GM12801 (cell line): Measurements from ENCODE around the gene HSPB3.

Experiments used
- TF ChIP-seq, protein P1 (sequence below): IDR thresholded peaks from one replicate; pipeline ENCODE4 v1.5.1; 2011; ENCODE audit warnings: control low read depth; ENCODE audit not compliant: insufficient read length; ENCODE audit errors: extremely low read depth

HSPB3 gene, protein sequence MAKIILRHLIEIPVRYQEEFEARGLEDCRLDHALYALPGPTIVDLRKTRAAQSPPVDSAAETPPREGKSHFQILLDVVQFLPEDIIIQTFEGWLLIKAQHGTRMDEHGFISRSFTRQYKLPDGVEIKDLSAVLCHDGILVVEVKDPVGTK

DNA sequence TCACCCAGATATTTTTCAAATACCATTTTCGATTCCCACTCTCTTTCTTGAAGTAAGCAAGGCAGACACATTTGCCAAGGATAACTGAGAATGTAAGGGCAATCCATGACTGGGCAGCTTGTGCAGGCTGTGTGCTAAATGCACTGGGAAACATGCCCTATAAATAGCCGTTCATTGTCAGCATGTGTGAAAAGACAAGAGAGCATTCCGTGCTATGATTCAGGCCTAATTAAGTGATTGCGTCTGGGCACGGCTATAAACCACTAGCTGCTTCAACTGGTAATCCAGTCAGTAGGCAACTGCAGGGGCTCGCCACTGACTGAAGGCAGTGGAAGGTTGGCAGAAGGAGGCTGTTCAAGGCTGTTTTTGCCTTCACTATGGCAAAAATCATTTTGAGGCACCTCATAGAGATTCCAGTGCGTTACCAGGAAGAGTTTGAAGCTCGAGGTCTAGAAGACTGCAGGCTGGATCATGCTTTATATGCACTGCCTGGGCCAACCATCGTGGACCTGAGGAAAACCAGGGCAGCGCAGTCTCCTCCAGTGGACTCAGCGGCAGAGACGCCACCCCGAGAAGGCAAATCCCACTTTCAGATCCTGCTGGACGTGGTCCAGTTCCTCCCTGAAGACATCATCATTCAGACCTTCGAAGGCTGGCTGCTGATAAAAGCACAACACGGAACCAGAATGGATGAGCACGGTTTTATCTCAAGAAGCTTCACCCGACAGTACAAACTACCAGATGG is at the start of gene HSPB3:
Gene HSPB3, plus strand, starts transcription at position 287 of the 745 bp plus-strand sequence. Its CDS starts 91 bp downstream, at position 378.
- TF ChIP-seq, protein P1, sequence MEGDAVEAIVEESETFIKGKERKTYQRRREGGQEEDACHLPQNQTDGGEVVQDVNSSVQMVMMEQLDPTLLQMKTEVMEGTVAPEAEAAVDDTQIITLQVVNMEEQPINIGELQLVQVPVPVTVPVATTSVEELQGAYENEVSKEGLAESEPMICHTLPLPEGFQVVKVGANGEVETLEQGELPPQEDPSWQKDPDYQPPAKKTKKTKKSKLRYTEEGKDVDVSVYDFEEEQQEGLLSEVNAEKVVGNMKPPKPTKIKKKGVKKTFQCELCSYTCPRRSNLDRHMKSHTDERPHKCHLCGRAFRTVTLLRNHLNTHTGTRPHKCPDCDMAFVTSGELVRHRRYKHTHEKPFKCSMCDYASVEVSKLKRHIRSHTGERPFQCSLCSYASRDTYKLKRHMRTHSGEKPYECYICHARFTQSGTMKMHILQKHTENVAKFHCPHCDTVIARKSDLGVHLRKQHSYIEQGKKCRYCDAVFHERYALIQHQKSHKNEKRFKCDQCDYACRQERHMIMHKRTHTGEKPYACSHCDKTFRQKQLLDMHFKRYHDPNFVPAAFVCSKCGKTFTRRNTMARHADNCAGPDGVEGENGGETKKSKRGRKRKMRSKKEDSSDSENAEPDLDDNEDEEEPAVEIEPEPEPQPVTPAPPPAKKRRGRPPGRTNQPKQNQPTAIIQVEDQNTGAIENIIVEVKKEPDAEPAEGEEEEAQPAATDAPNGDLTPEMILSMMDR, result no peak

- TF ChIP-seq, protein P1, result no peak
Measured at GRCh38 chr5:54411176-54411575, 44.3 kb upstream of the HSPB3 start.

GRCh38 chr5:54412913-54413312 is 42.6 kb upstream of the HSPB3 start:
- TF ChIP-seq, protein P1, result no peak

DNA sequence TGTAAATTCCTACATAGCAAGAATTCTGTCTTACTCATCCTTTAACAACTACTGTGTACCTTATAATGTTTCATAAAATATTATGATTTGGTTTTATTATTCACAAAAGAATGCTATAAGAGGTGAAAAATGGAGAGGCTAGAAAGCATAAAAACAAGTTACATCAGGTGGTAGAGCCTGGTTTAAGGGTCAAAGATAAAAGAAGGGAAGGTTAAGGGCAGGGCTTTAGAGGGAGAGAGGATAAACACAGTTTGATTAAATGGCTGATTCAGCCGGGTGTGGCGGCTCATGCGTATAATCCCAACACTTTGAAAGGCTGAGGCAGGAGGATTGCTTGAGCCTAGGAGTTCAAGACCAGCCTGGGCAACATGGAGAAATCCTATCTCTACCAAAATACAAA is 40.4 kb upstream of the HSPB3 start:
- TF ChIP-seq, protein P1, result no peak

DNA sequence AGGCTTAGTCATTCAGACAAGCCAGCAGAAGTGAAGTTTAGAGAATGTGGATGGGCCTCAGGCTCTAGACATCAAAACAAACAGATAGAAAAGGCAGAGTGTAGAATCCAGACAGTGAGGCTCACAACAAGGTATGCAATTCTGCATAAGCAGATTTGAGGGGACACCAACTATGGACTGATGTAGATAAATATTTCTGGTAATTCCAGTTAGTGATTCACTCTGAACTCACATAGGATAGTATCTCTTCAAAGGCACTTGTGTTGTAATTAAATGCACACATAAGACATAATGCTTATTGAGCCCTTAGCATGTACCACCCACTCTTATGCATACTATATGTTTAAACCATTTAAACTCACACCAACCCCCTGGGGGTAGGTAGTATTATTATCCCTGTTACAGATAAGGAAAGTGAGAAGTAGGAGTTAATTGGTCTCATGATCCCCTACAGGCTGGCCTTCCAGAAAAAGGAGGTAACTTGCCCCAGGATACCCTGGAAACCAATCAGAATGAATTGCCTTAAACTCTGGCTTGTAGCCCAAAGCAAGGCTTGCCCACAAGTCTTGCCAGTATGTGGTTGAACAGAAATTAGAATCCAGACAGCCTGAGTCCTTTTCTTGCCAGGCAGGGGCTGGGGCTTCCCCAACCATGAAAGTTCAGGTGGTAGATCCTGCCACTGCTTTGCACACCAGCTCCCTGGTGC is 39.5 kb upstream of the HSPB3 start:
- TF ChIP-seq, protein P1, result no peak

DNA sequence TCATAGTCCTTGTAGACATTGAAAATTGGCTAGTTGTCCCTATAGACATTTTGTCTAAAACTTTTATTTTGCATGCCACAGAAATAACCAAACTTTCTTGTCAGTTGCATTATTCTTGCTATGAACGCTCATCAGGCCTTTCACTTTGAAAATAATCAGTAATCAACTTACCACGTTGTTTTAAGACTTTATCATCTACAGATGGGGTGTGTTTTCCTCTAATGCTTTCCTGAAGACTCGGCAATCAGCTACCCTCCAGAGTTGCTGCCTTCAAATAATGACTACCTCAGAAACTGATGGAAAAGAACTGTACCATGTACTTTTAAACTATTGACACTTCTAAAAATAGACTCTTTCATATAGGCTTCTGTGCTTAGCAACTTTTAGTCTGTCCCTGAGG is 33.5 kb upstream of the HSPB3 start:
- TF ChIP-seq, protein P1, result no peak

- TF ChIP-seq, protein P1, result no peak
Measured at GRCh38 chr5:54425258-54425657, 30.2 kb upstream of the HSPB3 start.
